HEK293 (cell line): ENCODE data around the gene LASP1NB.

Experiments
- CTCF ChIA-PET: fragments of 350-600 bp; formaldehyde crosslinking; extraction: SDS; loops from one replicate; lab custom pipeline; 2021; ENCODE audit warnings: antibody characterized with exemption; lab: Yijun Ruan, JAX
- POLR2A ChIA-PET: fragments of 300-600 bp; formaldehyde crosslinking; extraction: SDS; loops from one replicate; lab custom pipeline; 2020; ENCODE audit warnings: antibody characterized with exemption, inconsistent platforms; lab: Yijun Ruan, JAX
- H3K27ac ChIP-seq: fragments of 200-500 bp; sonication (Bioruptor generic); 2 replicates; pipeline ENCODE4 v1.5.1; 2014; ENCODE audit warnings: low read depth, low read length, control low read depth, inconsistent platforms; ENCODE audit errors: extremely low read depth
- H3K36me3 ChIP-seq, 2 experiments: fragments of 200-500 bp in 1 of 2; sonication (Bioruptor generic) in 1 of 2; 1 replicate in 1 of 2; 2 replicates in 1 of 2; pipeline ENCODE4 v1.5.1; 2014 to 2017; ENCODE audit warnings: inconsistent platforms in 2 of 2, low read length in 2 of 2; ENCODE audit not compliant: control insufficient read depth in 2 of 2, insufficient read depth in 1 of 2
- H3K4me1 ChIP-seq: fragments of 200-500 bp; sonication (Bioruptor generic); 2 replicates; pipeline ENCODE4 v1.5.1; 2014; ENCODE audit warnings: mild to moderate bottlenecking, low read length, inconsistent platforms; ENCODE audit not compliant: control insufficient read depth, insufficient read depth
- H3K4me3 ChIP-seq: 2 replicates; pipeline ENCODE4 v1.5.1; 2011; ENCODE audit warnings: low read depth, mild to moderate bottlenecking, control low read depth, low read length, moderate library complexity
- H3K9me3 ChIP-seq: fragments of 200-500 bp; sonication (Bioruptor generic); 2 replicates; pipeline ENCODE4 v1.5.1; 2014; ENCODE audit warnings: low read depth, low read length, inconsistent platforms; ENCODE audit not compliant: control insufficient read depth, insufficient read depth
- BCL6B ChIP-seq: fragments of 450-650 bp; formaldehyde crosslinking; IDR thresholded peaks from 2 replicates; pipeline ENCODE4 v1.5.1; 2017; ENCODE audit warnings: missing biosample characterization, missing genetic modification characterization
- HOXD13 ChIP-seq: sonication (generic); formaldehyde crosslinking; IDR thresholded peaks from 2 replicates; pipeline ENCODE4 v1.8.0; 2022; ENCODE audit warnings: missing genetic modification reagents, borderline replicate concordance
- IKZF3 ChIP-seq: fragments of 450-650 bp; IDR thresholded peaks from 2 replicates; pipeline ENCODE4 v1.5.0; 2018; ENCODE audit warnings: missing biosample characterization, mild to moderate bottlenecking, missing genetic modification characterization, moderate library complexity
- PATZ1 ChIP-seq: fragments of 450-650 bp; formaldehyde crosslinking; IDR thresholded peaks from 2 replicates; pipeline ENCODE4 v1.5.1; 2016; ENCODE audit warnings: missing biosample characterization, missing genetic modification characterization
- PRDM1 ChIP-seq: fragments of 450-650 bp; formaldehyde crosslinking; IDR thresholded peaks from 2 replicates; pipeline ENCODE4; 2016; ENCODE audit warnings: missing biosample characterization, missing genetic modification characterization
- WT1 ChIP-seq: fragments of 450-650 bp; formaldehyde crosslinking; IDR thresholded peaks from 2 replicates; pipeline ENCODE4 v1.5.1; 2016; ENCODE audit warnings: missing biosample characterization, missing genetic modification characterization
- ZBTB44 ChIP-seq: fragments of 450-650 bp; IDR thresholded peaks from 2 replicates; pipeline ENCODE4 v1.5.1; 2018; ENCODE audit warnings: missing biosample characterization, mild to moderate bottlenecking, missing genetic modification characterization
- ZNF10 ChIP-seq: fragments of 450-650 bp; formaldehyde crosslinking; IDR thresholded peaks from 2 replicates; pipeline ENCODE4 v1.5.1; 2017; ENCODE audit warnings: missing biosample characterization, missing genetic modification characterization
- ZNF121 ChIP-seq: fragments of 450-650 bp; formaldehyde crosslinking; IDR thresholded peaks from 2 replicates; pipeline ENCODE4 v1.5.1; 2016; ENCODE audit warnings: missing biosample characterization, missing genetic modification characterization
- ZNF248 ChIP-seq: fragments of 450-650 bp; formaldehyde crosslinking; IDR thresholded peaks from 2 replicates; pipeline ENCODE4 v1.5.1; 2017; ENCODE audit warnings: missing biosample characterization, missing genetic modification characterization
- ZNF473 ChIP-seq: fragments of 450-650 bp; formaldehyde crosslinking; IDR thresholded peaks from 2 replicates; pipeline ENCODE4 v1.5.1; 2017; ENCODE audit warnings: missing biosample characterization, missing genetic modification characterization
- ZNF510 ChIP-seq: fragments of 450-650 bp; formaldehyde crosslinking; IDR thresholded peaks from 2 replicates; pipeline ENCODE4 v1.5.1; 2018; ENCODE audit warnings: mild to moderate bottlenecking, missing genetic modification characterization, missing biosample characterization; ENCODE audit not compliant: insufficient replicate concordance
- ZNF514 ChIP-seq: fragments of 450-650 bp; formaldehyde crosslinking; IDR thresholded peaks from 2 replicates; pipeline ENCODE4 v1.5.1; 2016; ENCODE audit warnings: missing biosample characterization, missing genetic modification characterization
- ZNF596 ChIP-seq: fragments of 450-650 bp; IDR thresholded peaks from 2 replicates; pipeline ENCODE4 v1.5.0; 2018; ENCODE audit warnings: missing biosample characterization, mild to moderate bottlenecking, missing genetic modification characterization, moderate library complexity
- ZNF600 ChIP-seq: fragments of 450-650 bp; formaldehyde crosslinking; IDR thresholded peaks from 2 replicates; pipeline ENCODE4 v1.5.1; 2016; ENCODE audit warnings: missing biosample characterization, missing genetic modification characterization
- ZNF660 ChIP-seq: fragments of 450-650 bp; IDR thresholded peaks from 2 replicates; pipeline ENCODE4 v1.5.1; 2018; ENCODE audit warnings: missing biosample characterization, mild to moderate bottlenecking, missing genetic modification characterization
- ZNF692 ChIP-seq: fragments of 450-650 bp; formaldehyde crosslinking; IDR thresholded peaks from 2 replicates; pipeline ENCODE4 v1.5.1; 2016; ENCODE audit warnings: missing biosample characterization, missing genetic modification characterization
- ZNF747 ChIP-seq: fragments of 450-650 bp; formaldehyde crosslinking; IDR thresholded peaks from 2 replicates; pipeline ENCODE4 v1.5.1; 2016; ENCODE audit warnings: missing biosample characterization, missing genetic modification characterization
- ZNF791 ChIP-seq: fragments of 450-650 bp; formaldehyde crosslinking; IDR thresholded peaks from 2 replicates; pipeline ENCODE4 v1.5.1; 2016; ENCODE audit warnings: missing biosample characterization, missing genetic modification characterization
- ZNF830 ChIP-seq: fragments of 450-650 bp; IDR thresholded peaks from 2 replicates; pipeline ENCODE4 v1.5.0; 2018; ENCODE audit warnings: missing biosample characterization, missing genetic modification characterization, low read depth, mild to moderate bottlenecking, moderate library complexity
- ZSCAN23 ChIP-seq: fragments of 450-650 bp; formaldehyde crosslinking; IDR thresholded peaks from 2 replicates; pipeline ENCODE4 v1.5.1; 2016; ENCODE audit warnings: missing biosample characterization, missing genetic modification characterization
- ZSCAN5A ChIP-seq: fragments of 450-650 bp; formaldehyde crosslinking; IDR thresholded peaks from 2 replicates; pipeline ENCODE4 v1.5.1; 2016; ENCODE audit warnings: missing biosample characterization, missing genetic modification characterization

The LASP1NB gene

GRCh38 chr17:38912221-38912813 lies 13.1 kb upstream of the LASP1NB start:
- H3K36me3 ChIP-seq: peaks cover 0 to 42% of the 10 kb centered on the region in 2 experiments; a peak in 2 of 3 replicates
- no peak for TF ChIP-seq HOXD13
- TF ChIP-seq PRDM1: no peak
- TF ChIP-seq ZSCAN23 (tag by site-specific recombination): no peak
- TF ChIP-seq ZNF830 (tag by site-specific recombination): no peak
- TF ChIP-seq ZNF10: no peak
- TF ChIP-seq ZNF600 (tag by site-specific recombination): no peak
- no peaks in the 10 kb centered on the region for H3K4me1 ChIP-seq
- H3K4me3 ChIP-seq: no peak overlapping the region
- H3K27ac ChIP-seq: no peak overlapping the region
- no peaks in the 10 kb centered on the region for H3K9me3 ChIP-seq
- POLR2A ChIA-PET: no interaction called here
- CTCF ChIA-PET: no interaction called here

GRCh38 chr17:38914741-38915638 lies 10.4 kb upstream of the LASP1NB start:
- POLR2A ChIA-PET: interaction anchor here (1.1 kb wide), 1 partner anchor 45 kb away, joined by 6 read pairs; the partner anchor contains the start of gene LASP1
- Histone ChIP-seq H3K27ac (no peak overlapping the region), H3K4me1 (no peaks in the 10 kb centered on the region), H3K36me3 (peaks cover 0 to 58% of the 10 kb centered on the region in 2 experiments; a peak in 2 of 3 replicates), H3K4me3 (no peak overlapping the region), H3K9me3 (no peaks in the 10 kb centered on the region)
- TF ChIP-seq ZNF600 (tag by site-specific recombination) (0 out of 2 replicates have a peak, but pooled peaks have one; percentile 2), PATZ1 (tag by site-specific recombination) (0 out of 2 replicates have a peak, but pooled peaks have one; percentile 14), ZNF692 (tag by site-specific recombination) (no peak)
- CTCF ChIA-PET: interaction anchor here (0.7 to 2.6 kb wide), 5 partner anchors 9 to 250 kb away, joined by 3 to 12 read pairs (median 3); partner anchors contain the start of gene LASP1NB

- Histone ChIP-seq H3K27ac (no peak overlapping the region; the same call in 1 of the 2 replicates), H3K4me3 (no peak overlapping the region), H3K4me1 (no peaks in the 10 kb centered on the region), H3K36me3 (peaks cover 0 to 59% of the 10 kb centered on the region in 2 experiments; a peak in 2 of 3 replicates), H3K9me3 (no peaks in the 10 kb centered on the region)
- POLR2A ChIA-PET: interaction anchor here (1.1 kb wide), 1 partner anchor 46 kb away, joined by 6 read pairs; the partner anchor contains the start of gene LASP1
- CTCF ChIA-PET: interaction anchor here (1.0 to 2.6 kb wide), 3 partner anchors 9 to 60 kb away, joined by 3 to 12 read pairs (median 3); partner anchors contain the start of gene LASP1NB
- TF ChIP-seq ZBTB44 (tag by site-specific recombination) (no peak), BCL6B (tag by site-specific recombination) (no peak), ZNF248 (tag by site-specific recombination) (no peak), ZNF510 (no peak), ZNF747 (tag by site-specific recombination) (no peak), IKZF3 (tag by site-specific recombination) (no peak), WT1 (tag by site-specific recombination) (no peak), ZNF596 (no peak), ZNF473 (tag by site-specific recombination) (no peak), ZNF791 (tag by site-specific recombination) (no peak), ZNF660 (tag by site-specific recombination) (no peak), ZNF121 (no peak), ZSCAN5A (no peak), ZNF514 (tag by site-specific recombination) (no peak)
Measured at GRCh38 chr17:38915639-38915995, 9.8 kb upstream of the LASP1NB start.
